Measurements from ENCODE around the gene FAM114A2.
"Not testable (repeated sequence)": the region's sequence is repeated elsewhere in the genome, so short reads cannot be mapped to it uniquely, and the experiment has no call there.

FAM114A2 gene

GRCh38 chr5:154038707-154039457 is at the start of gene FAM114A2, which contains the start of gene MFAP3:
Gene FAM114A2 (minus strand): TSS chr5:154038910. CDS start chr5:154034953, 3,957 bp downstream.
Gene MFAP3 (plus strand): TSS chr5:154038967. CDS start chr5:154049723, 10,756 bp downstream.
- DNase-seq (ENCODE audit: insufficient read length, low spot score) (peak; percentile 74), FAIRE-seq (peak; percentile 98)

GRCh38 chr5:154087260-154087659 is 48.5 kb upstream of the FAM114A2 start:
- no peak for FAIRE-seq
- no peak for DNase-seq (ENCODE audit: insufficient read length, low spot score)

- FAIRE-seq: no peak
Observed at GRCh38 chr5:154086641-154087040, 47.9 kb upstream of the FAM114A2 start.

GRCh38 chr5:154086146-154086545 is 47.4 kb upstream of the FAM114A2 start:
- DNase-seq (ENCODE audit: insufficient read length, low spot score): no peak
- no peak for FAIRE-seq

More at GRCh38 chr5:154086641-154087040, 47.9 kb upstream of the FAM114A2 start:
- no peak for DNase-seq (ENCODE audit: insufficient read length, low spot score)

- DNase-seq (ENCODE audit: insufficient read length, low spot score) (no peak), FAIRE-seq (no peak)
Observed at GRCh38 chr5:154084062-154084639, 45.4 kb upstream of the FAM114A2 start.

- no peak for FAIRE-seq
- no peak for DNase-seq (ENCODE audit: insufficient read length, low spot score)
Observed at GRCh38 chr5:154081246-154081645, 42.5 kb upstream of the FAM114A2 start.

- FAIRE-seq (no peak), DNase-seq (ENCODE audit: insufficient read length, low spot score) (no peak)
Observed at GRCh38 chr5:154078272-154078671, 39.6 kb upstream of the FAM114A2 start.

GRCh38 chr5:154077696-154078095 is 39.0 kb upstream of the FAM114A2 start:
- DNase-seq (ENCODE audit: insufficient read length, low spot score) (no peak), FAIRE-seq (no peak)

GRCh38 chr5:154076240-154076922 is 37.7 kb upstream of the FAM114A2 start:
- FAIRE-seq (no peak), DNase-seq (ENCODE audit: insufficient read length, low spot score) (no peak)

GRCh38 chr5:154072414-154073171 is 33.9 kb upstream of the FAM114A2 start:
- peak; percentile 95 for FAIRE-seq
- DNase-seq (ENCODE audit: insufficient read length, low spot score): peak; percentile 75

- no peak for FAIRE-seq
- no peak for DNase-seq (ENCODE audit: insufficient read length, low spot score)
Observed at GRCh38 chr5:154071799-154072413, 33.2 kb upstream of the FAM114A2 start.

GRCh38 chr5:154069854-154070253 is 31.1 kb upstream of the FAM114A2 start:
- DNase-seq (ENCODE audit: insufficient read length, low spot score); FAIRE-seq: not testable (repeated sequence)

- FAIRE-seq: no peak
- no peak for DNase-seq (ENCODE audit: insufficient read length, low spot score)
Observed at GRCh38 chr5:154065971-154066370, 27.3 kb upstream of the FAM114A2 start.

- DNase-seq (ENCODE audit: insufficient read length, low spot score): no peak
- no peak for FAIRE-seq
Observed at GRCh38 chr5:154063372-154063771, 24.7 kb upstream of the FAM114A2 start.

- FAIRE-seq: no peak
Observed at GRCh38 chr5:154060606-154061005, 21.9 kb upstream of the FAM114A2 start.

GRCh38 chr5:154059583-154059982 is 20.9 kb upstream of the FAM114A2 start:
- no peak for FAIRE-seq
- DNase-seq (ENCODE audit: insufficient read length, low spot score): no peak

More at GRCh38 chr5:154060606-154061005, 21.9 kb upstream of the FAM114A2 start:
- no peak for DNase-seq (ENCODE audit: insufficient read length, low spot score)

- no peak for FAIRE-seq
Observed at GRCh38 chr5:154059039-154059430, 20.3 kb upstream of the FAM114A2 start.

GRCh38 chr5:154058055-154059038 is 19.6 kb upstream of the FAM114A2 start:
- FAIRE-seq (peak; percentile 93), DNase-seq (ENCODE audit: insufficient read length, low spot score) (no peak)

More at GRCh38 chr5:154059039-154059430, 20.3 kb upstream of the FAM114A2 start:
- DNase-seq (ENCODE audit: insufficient read length, low spot score): no peak

- FAIRE-seq (no peak), DNase-seq (ENCODE audit: insufficient read length, low spot score) (no peak)
Observed at GRCh38 chr5:154055201-154055600, 16.5 kb upstream of the FAM114A2 start.
